ENCODE measurements around the gene CAPN10.

The CAPN10 gene

DNA sequence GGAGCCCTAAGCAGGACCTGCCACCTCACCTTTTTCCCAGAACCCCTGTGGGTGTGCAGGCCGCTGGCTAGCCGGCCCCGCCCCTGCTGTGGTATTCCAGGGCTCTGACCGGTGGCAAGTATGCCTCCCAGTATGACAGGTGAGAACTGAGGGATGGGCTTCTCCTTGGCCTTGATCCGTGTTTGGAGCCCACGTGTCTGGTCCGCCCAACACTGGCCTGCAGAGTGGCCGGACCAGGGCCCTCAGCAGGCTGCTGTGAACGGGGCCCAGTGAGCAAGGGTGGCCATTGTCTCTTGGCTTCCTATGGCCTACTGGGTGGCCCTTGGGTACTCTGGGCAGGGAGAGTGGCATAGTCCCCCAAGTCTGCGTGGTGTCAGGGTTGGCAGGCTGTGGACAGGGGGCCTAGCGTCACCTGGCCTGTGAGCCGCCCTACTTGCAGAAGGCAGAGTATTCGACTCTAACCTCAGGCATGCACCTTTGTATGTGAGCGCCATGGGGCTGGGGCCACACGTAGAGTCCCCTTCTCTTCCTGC, 16.5 kb upstream of the CAPN10 start:
- DNase-seq (ENCODE audit: low read depth in 1 of 2, low spot score in 1 of 2) = no peak
- TF ChIP-seq POLR2AphosphoS5 (IDR thresholded peaks at IDR 0.05; ENCODE audit: low read depth) = no peak
- no peak for TF ChIP-seq GABPA (IDR thresholded peaks at IDR 0.05; ENCODE audit: low read depth)
- TF ChIP-seq, protein P1, sequence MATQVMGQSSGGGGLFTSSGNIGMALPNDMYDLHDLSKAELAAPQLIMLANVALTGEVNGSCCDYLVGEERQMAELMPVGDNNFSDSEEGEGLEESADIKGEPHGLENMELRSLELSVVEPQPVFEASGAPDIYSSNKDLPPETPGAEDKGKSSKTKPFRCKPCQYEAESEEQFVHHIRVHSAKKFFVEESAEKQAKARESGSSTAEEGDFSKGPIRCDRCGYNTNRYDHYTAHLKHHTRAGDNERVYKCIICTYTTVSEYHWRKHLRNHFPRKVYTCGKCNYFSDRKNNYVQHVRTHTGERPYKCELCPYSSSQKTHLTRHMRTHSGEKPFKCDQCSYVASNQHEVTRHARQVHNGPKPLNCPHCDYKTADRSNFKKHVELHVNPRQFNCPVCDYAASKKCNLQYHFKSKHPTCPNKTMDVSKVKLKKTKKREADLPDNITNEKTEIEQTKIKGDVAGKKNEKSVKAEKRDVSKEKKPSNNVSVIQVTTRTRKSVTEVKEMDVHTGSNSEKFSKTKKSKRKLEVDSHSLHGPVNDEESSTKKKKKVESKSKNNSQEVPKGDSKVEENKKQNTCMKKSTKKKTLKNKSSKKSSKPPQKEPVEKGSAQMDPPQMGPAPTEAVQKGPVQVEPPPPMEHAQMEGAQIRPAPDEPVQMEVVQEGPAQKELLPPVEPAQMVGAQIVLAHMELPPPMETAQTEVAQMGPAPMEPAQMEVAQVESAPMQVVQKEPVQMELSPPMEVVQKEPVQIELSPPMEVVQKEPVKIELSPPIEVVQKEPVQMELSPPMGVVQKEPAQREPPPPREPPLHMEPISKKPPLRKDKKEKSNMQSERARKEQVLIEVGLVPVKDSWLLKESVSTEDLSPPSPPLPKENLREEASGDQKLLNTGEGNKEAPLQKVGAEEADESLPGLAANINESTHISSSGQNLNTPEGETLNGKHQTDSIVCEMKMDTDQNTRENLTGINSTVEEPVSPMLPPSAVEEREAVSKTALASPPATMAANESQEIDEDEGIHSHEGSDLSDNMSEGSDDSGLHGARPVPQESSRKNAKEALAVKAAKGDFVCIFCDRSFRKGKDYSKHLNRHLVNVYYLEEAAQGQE (IDR thresholded peaks at IDR 0.05; ENCODE audit: insufficient replicate concordance, low read depth) = no peak
- TF ChIP-seq SPI1 (IDR thresholded peaks at IDR 0.05; ENCODE audit: borderline replicate concordance, low read depth) = no peak
- TF ChIP-seq, protein P2, sequence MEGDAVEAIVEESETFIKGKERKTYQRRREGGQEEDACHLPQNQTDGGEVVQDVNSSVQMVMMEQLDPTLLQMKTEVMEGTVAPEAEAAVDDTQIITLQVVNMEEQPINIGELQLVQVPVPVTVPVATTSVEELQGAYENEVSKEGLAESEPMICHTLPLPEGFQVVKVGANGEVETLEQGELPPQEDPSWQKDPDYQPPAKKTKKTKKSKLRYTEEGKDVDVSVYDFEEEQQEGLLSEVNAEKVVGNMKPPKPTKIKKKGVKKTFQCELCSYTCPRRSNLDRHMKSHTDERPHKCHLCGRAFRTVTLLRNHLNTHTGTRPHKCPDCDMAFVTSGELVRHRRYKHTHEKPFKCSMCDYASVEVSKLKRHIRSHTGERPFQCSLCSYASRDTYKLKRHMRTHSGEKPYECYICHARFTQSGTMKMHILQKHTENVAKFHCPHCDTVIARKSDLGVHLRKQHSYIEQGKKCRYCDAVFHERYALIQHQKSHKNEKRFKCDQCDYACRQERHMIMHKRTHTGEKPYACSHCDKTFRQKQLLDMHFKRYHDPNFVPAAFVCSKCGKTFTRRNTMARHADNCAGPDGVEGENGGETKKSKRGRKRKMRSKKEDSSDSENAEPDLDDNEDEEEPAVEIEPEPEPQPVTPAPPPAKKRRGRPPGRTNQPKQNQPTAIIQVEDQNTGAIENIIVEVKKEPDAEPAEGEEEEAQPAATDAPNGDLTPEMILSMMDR (IDR thresholded peaks at IDR 0.05; ENCODE audit: insufficient read depth, low read length) = no peak
- Histone ChIP-seq H3K27ac (replicated peaks) (no peak overlapping the region), H3K27me3 (ENCODE audit: insufficient read depth, poor library complexity, severe bottlenecking) (no peaks in the 10 kb centered on the region), H3K4me3 (replicated peaks; ENCODE audit: insufficient read depth, low read length) (no peak overlapping the region)

DNA sequence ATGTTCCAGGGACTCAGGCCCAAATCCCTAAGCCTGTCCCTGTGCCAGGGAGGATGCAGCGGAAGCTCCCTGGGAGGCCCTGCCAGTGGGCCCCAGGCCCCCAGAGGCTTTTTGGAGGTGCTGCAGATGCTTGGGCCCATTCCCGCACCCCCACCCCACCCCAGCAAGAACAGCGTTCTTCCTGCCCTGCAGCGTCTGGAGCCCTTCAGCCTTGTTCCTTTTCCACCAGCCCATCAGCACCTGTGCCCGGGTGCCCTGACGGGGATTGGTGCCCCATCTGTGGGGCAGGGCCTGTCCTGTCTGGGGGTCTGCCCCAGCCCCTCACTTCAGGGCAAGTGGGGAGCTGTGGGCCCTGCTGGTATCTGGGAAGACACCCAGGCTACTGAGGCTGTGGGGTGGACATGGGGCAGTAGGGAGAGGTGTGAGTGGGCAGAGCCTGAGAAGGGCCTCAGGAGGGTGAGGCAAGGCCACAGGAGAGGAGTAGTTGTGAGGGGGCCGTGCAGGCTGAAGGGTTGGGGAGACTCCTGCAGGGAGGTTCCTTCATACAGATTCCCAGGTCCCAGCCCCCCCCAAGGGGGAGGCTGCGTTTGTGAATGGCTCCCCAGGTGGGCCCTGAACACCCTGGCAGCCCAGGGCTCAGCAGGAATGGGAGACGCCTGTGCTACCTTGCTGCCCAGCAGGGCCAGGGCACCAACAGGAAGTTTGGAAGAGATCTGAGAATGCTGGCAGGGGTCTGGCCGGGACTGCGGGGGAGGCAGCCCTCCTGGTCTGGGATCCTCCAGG, 15.8 kb upstream of the CAPN10 start:
- no peak for TF ChIP-seq GABPA (IDR thresholded peaks at IDR 0.05; ENCODE audit: low read depth)
- no peak for TF ChIP-seq SPI1 (IDR thresholded peaks at IDR 0.05; ENCODE audit: borderline replicate concordance, low read depth)
- TF ChIP-seq POLR2AphosphoS5 (IDR thresholded peaks at IDR 0.05; ENCODE audit: low read depth) = no peak
- TF ChIP-seq, protein P2 (IDR thresholded peaks at IDR 0.05; ENCODE audit: insufficient read depth, low read length) = no peak
- TF ChIP-seq, protein P1 (IDR thresholded peaks at IDR 0.05; ENCODE audit: insufficient replicate concordance, low read depth) = no peak
- no peak for DNase-seq (ENCODE audit: low read depth in 1 of 2, low spot score in 1 of 2)
- H3K4me3 ChIP-seq (replicated peaks; ENCODE audit: insufficient read depth, low read length) = no peak overlapping the region
- H3K27ac ChIP-seq (replicated peaks) = no peak overlapping the region
- H3K27me3 ChIP-seq (ENCODE audit: insufficient read depth, poor library complexity, severe bottlenecking) = no peaks in the 10 kb centered on the region

DNA sequence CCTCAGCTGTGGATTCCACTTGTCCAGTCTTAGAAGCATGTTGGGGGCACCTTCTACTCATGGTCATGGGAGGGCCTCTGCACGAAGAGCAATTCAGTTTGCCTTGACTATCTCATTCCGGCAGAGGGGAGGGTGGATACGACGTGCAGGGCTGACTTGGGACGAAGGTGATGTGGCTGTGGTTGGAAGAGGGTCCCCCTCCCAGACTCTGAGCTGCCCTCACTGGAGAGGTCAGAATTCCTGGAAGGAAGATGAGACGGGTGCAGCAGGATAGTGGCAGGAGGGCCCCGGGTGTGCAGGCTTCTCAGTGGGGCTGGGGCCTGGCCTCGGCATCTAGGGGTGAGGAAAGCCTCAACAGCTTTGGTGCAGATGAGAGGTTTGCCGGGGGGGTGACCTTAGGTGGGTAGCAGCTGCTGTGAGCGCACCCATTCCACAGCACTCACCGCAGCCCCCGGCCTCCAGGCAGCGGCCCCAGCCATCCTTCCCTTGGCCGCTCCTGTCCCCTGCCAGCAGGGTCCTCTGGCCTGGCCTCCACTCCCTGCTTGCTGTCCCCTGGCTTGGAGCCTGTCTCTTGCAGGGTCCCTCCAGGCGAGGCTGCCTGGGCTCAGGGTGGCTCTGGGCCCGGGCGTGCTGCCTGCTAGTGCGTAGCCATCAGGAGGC, 15.1 kb upstream of the CAPN10 start:
- Histone ChIP-seq H3K27ac (replicated peaks) (no peak overlapping the region), H3K4me3 (replicated peaks; ENCODE audit: insufficient read depth, low read length) (no peak overlapping the region), H3K27me3 (ENCODE audit: insufficient read depth, poor library complexity, severe bottlenecking) (no peaks in the 10 kb centered on the region)
- TF ChIP-seq GABPA (IDR thresholded peaks at IDR 0.05; ENCODE audit: low read depth) (no peak), POLR2AphosphoS5 (IDR thresholded peaks at IDR 0.05; ENCODE audit: low read depth) (no peak), SPI1 (IDR thresholded peaks at IDR 0.05; ENCODE audit: borderline replicate concordance, low read depth) (no peak)
- TF ChIP-seq, protein P2 (IDR thresholded peaks at IDR 0.05; ENCODE audit: insufficient read depth, low read length) = no peak
- TF ChIP-seq, protein P1 (IDR thresholded peaks at IDR 0.05; ENCODE audit: insufficient replicate concordance, low read depth) = no peak
- no peak for DNase-seq (ENCODE audit: low read depth in 1 of 2, low spot score in 1 of 2)

Data from HL-60 (cell line).